C4-2B (cell line): Measurements from ENCODE around the gene CBLN3.
"Not testable (repeated sequence)": the region's sequence is repeated elsewhere in the genome, so short reads cannot be mapped to it uniquely, and the experiment has no call there.

Experiments
- H3K27ac ChIP-seq: fragments of 450-650 bp; 2 replicates; pipeline ENCODE4 v1.5.1; 2017
- CTCF ChIP-seq: fragments of 450-650 bp; conservative IDR thresholded peaks from 2 replicates; pipeline ENCODE4 v1.5.1; 2017; ENCODE audit warnings: mild to moderate bottlenecking
- ZFX ChIP-seq: fragments of 450-650 bp; IDR thresholded peaks from 2 replicates; pipeline ENCODE4 v1.6.1; 2017

Gene CBLN3

DNA sequence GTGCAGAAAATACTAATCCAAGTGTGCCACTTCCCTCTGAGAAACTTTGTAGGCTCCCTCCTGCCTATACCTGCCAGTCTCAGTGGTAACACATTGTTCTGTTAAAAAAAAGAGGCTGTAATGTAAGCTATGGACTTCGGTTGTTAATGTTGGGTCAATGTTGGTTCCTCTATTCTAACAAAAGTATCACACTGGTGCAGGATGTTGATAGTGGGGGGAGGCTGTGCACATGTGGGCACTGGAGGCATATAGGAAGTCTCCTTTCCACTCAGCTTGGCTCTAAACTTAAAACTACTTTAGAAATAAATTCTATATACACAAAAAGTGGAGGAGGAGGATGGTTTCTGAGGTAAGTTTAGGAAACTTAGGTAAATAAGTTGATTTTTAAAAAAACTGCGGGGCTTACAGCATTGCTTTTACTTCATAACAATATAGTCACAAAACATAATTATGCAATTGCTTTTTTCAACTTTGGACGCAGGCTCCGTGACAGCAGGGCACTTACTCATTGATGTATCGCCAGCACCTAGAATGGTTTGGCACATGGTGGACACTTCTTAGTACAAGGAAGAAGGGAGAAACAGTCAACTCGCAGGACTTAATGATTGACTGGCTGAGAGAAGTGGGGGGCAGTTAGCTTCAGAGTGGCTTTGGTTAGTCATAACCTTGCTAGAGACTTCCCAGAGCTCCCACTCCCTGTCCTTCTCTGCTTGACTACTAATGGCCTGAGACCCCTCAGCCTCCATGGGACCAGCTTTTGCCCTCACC, 38.6 kb downstream of the CBLN3 start:
- TF ChIP-seq ZFX: no peak
- TF ChIP-seq CTCF: no peak
- H3K27ac ChIP-seq: peak overlapping the region; percentile 46

GRCh38 chr14:24389226-24389848, 40.1 kb downstream of the CBLN3 start:
- H3K27ac ChIP-seq: no peak overlapping the region
- TF ChIP-seq ZFX (no peak), CTCF (no peak)

- no peak for TF ChIP-seq CTCF
- H3K27ac ChIP-seq: no peak overlapping the region
These were observed 40.8 kb downstream of the CBLN3 start for GRCh38 chr14:24388474-24389179.

DNA sequence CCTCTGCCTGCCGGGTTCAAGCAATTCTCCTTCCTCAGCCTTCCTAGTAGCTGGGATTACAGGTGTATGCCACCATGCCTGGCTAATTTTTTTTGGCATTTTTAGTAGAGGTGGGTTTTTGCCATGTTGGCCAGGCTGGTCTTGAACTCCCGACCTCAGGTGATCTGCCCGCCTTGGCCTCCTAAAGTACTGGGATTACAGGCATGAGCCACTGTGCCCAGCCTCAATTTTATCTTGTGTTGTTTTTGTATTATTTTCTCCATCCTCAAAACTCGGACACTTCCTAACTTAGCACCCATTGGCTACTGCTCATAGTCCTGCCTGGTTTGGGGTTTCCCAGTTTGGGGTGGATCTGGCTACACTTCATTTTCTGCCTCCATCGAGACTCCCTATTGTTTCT, 41.9 kb downstream of the CBLN3 start:
- H3K27ac ChIP-seq: not testable (repeated sequence)

DNA sequence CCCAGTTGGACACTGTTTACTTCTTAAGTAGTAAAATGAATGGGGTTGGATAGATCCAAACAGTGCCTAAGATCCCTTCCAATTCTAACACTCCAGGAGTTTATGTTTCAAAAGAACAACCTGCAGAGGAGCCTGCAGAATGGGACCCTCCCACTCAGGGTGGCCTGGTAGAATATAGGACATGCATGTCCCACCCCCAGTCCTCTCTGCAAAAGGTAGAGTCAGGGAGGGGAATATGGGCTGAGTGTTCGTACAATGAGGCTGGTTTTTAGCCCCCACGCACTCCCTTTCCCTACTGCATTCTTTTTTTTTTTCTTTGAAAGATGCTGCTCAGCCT, 42.5 kb downstream of the CBLN3 start:
- H3K27ac ChIP-seq: no peak overlapping the region

DNA sequence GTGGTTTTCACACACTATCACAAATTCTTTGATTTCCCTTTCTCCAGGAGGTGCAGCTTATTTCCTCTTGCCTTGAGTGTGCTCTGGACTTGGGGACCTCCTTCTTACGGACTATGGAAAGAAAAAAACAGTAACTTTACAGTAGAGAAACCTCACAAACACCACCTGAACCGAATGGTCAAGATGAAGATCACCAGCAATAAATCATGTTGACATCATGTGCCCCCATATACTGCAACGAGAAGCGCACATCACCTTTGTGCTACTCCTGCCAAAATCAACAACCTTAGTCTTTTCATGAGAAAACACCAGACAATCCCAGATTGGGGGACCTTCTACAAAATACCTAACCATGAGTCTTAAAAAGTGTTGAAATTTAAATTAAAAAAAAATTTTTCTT, 43.9 kb downstream of the CBLN3 start:
- TF ChIP-seq CTCF (no peak), ZFX (no peak)
- H3K27ac ChIP-seq: no peak overlapping the region

More for the DNA sequence above, 42.5 kb downstream of the CBLN3 start:
- TF ChIP-seq ZFX: no peak
- TF ChIP-seq CTCF: no peak

- H3K27ac ChIP-seq: no peak overlapping the region
- TF ChIP-seq ZFX (no peak), CTCF (no peak)
These were observed 45.3 kb downstream of the CBLN3 start for GRCh38 chr14:24384169-24384568.

- TF ChIP-seq ZFX: no peak
- TF ChIP-seq CTCF: no peak
- H3K27ac ChIP-seq: no peak overlapping the region
These were observed 47.5 kb downstream of the CBLN3 start for GRCh38 chr14:24382064-24382371.
